ENCODE data around the gene GTSE1. TPM values are rescaled to one million over a fixed set of nuclear protein-coding genes. Genes with fewer than 3 reads are reported as not detected.

The GTSE1 gene
- total and polyA plus RNA-seq, 4 experiments from 2014 or later: 0.64 TPM; not detected in 3

DNA sequence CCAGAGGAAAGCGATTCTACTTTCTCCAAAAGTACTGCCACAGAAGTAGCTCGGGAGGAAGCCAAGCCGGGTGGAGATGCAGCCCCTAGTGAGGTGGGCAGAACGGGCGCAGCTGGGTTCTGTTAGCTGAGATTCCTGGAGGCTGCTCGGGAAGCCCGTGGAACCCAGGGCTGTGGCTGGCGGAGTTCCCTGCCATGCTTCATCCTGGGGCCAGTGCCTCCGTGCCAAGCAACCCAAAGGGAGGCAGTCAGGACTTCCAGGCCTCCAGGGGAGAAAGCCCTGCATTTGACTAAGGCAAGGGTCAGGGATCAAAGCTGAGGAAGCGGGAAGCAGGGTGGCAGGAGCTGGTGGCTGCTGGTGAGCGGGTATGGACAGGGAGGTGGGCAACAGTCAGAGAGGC lies 32.1 kb downstream of the GTSE1 start:
- H3K27ac Mint-ChIP-seq: no peak overlapping the region
- H3K4me3 Mint-ChIP-seq: no peak overlapping the region
- no peaks in the 10 kb centered on the region for H3K9me3 ChIP-seq (ENCODE audit: control insufficient read depth in 1 of 2, low read length in 2 of 2)
- H3K4me3 ChIP-seq (ENCODE audit: low read length in 2 of 2): no peak overlapping the region
- H3K36me3 Mint-ChIP-seq: no peaks in the 10 kb centered on the region
- ChIA-PET CTCF (ENCODE audit: partially characterized antibody) (no interaction called here), POLR2A (ENCODE audit: partially characterized antibody) (no interaction called here)
- H3K9me3 Mint-ChIP-seq: no peaks in the 10 kb centered on the region
- DNase-seq: no peak
- no peaks in the 10 kb centered on the region for H3K27me3 Mint-ChIP-seq
- no peaks in the 10 kb centered on the region for H3K36me3 ChIP-seq (ENCODE audit: insufficient read depth, low read length)
- no peaks in the 10 kb centered on the region for H3K4me1 ChIP-seq (ENCODE audit: insufficient read depth, low read length)
- no peaks in the 10 kb centered on the region for H3K27me3 ChIP-seq (ENCODE audit: insufficient read depth, low read length)
- intact Hi-C loops (cut with micrococcal nuclease): no loop called here
- H3K4me1 Mint-ChIP-seq: no peaks in the 10 kb centered on the region
- H3K27ac ChIP-seq (ENCODE audit: low read depth, low read length): no peak overlapping the region

DNA sequence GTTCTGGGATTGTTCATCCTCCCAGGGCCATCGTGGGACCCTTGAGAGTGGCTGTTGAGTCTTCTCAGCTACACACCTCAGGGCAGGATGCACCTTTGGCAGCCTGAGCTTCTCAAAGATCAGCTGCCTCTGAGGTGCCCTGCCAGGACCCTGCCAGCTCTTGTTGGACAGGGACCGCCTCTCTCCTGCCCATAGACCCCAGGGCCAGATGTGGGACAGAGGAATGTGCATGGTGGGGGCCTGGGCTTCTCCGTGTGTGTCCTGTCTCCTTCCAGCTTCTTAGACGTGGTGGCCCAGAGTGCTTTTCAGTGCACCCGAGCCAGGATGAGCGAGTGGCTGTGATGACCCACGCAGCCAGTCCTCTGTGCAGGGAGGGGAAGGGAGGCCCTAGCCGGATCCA lies 32.9 kb downstream of the GTSE1 start:
- H3K9me3 ChIP-seq (ENCODE audit: control insufficient read depth in 1 of 2, low read length in 2 of 2): no peaks in the 10 kb centered on the region
- H3K4me1 Mint-ChIP-seq: peaks cover 2 to 5% (median 3%) of the 10 kb centered on the region in 4 donors
- CTCF ChIA-PET (ENCODE audit: partially characterized antibody): interaction anchor here (1.4 kb wide), 1 partner anchor 39 kb away, joined by 3 read pairs; no protein-coding TSS in a partner anchor
- H3K4me3 Mint-ChIP-seq: no peak overlapping the region
- no peak overlapping the region for H3K27ac ChIP-seq (ENCODE audit: low read depth, low read length)
- intact Hi-C loops (cut with micrococcal nuclease): no loop called here
- no peak overlapping the region for H3K4me3 ChIP-seq (ENCODE audit: low read length in 2 of 2)
- no peaks in the 10 kb centered on the region for H3K36me3 ChIP-seq (ENCODE audit: insufficient read depth, low read length)
- H3K4me1 ChIP-seq (ENCODE audit: insufficient read depth, low read length): no peaks in the 10 kb centered on the region
- H3K27ac Mint-ChIP-seq: no peak overlapping the region
- no peaks in the 10 kb centered on the region for H3K27me3 Mint-ChIP-seq
- H3K36me3 Mint-ChIP-seq: no peaks in the 10 kb centered on the region
- POLR2A ChIA-PET (ENCODE audit: partially characterized antibody): no interaction called here
- no peaks in the 10 kb centered on the region for H3K9me3 Mint-ChIP-seq
- no peaks in the 10 kb centered on the region for H3K27me3 ChIP-seq (ENCODE audit: insufficient read depth, low read length)
- no peak for DNase-seq

DNA sequence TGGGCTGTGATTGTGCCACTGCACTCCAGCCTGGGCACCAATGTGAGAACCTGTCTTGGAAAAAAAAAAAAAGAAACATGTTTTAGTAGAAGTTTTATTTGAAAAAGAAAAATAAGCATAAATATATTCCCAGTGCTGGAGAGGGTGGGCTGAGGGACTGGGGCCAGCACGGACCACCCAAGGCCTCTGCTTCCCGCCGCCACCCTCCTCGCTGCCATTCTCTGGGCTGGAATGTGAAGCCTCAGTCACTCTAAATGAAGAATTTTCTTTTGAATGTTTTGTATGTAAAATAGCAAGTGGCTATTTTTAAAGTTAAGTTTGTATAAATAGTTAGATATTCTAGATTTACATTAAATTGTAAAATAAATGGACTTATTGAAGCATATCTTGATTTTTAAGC lies 33.8 kb downstream of the GTSE1 start:
- H3K27ac Mint-ChIP-seq: no peak overlapping the region
- no peaks in the 10 kb centered on the region for H3K27me3 Mint-ChIP-seq
- Histone ChIP-seq H3K36me3 (ENCODE audit: insufficient read depth, low read length) (no peaks in the 10 kb centered on the region), H3K27me3 (ENCODE audit: insufficient read depth, low read length) (no peaks in the 10 kb centered on the region), H3K4me1 (ENCODE audit: insufficient read depth, low read length) (no peaks in the 10 kb centered on the region), H3K4me3 (ENCODE audit: low read length in 2 of 2) (no peak overlapping the region), H3K27ac (ENCODE audit: low read depth, low read length) (no peak overlapping the region), H3K9me3 (ENCODE audit: control insufficient read depth in 1 of 2, low read length in 2 of 2) (no peaks in the 10 kb centered on the region)
- ChIA-PET CTCF (ENCODE audit: partially characterized antibody) (interaction anchor here (0.6 to 1.5 kb wide), 3 partner anchors 38 to 214 kb away, joined by 3 to 6 read pairs (median 3); no protein-coding TSS in a partner anchor), POLR2A (ENCODE audit: partially characterized antibody) (no interaction called here)
- H3K4me1 Mint-ChIP-seq: peaks cover 3 to 11% (median 7%) of the 10 kb centered on the region in 4 donors
- intact Hi-C loops (cut with micrococcal nuclease): no loop called here
- peaks cover 0 to 2% of the 10 kb centered on the region in 2 donors for H3K36me3 Mint-ChIP-seq
- H3K4me3 Mint-ChIP-seq: no peak overlapping the region
- no peak for DNase-seq
- no peaks in the 10 kb centered on the region for H3K9me3 Mint-ChIP-seq

DNA sequence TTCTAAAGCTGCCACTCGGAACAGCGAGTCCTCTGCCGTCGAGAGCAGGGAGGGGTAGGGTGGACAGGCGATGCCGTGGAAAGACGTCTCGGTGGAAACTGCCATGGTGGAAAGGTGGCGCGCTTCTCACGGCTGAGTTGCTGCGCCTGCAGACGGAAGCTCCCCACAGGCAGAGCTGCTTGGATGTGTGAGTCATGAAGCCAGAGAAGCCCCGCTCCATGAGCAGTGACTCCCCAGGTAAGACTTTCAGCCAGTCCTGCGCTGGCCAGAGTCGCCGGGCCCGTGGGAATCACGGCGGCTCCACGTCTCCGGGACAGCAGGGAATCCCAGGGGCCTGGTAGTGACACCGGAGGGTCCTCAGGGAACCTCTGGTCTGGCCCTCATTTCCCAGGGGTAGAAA lies 34.8 kb downstream of the GTSE1 start:
- DNase-seq: no peak
- Histone ChIP-seq H3K4me1 (ENCODE audit: insufficient read depth, low read length) (peaks cover 3% of the 10 kb centered on the region), H3K9me3 (ENCODE audit: control insufficient read depth in 1 of 2, low read length in 2 of 2) (no peaks in the 10 kb centered on the region), H3K27me3 (ENCODE audit: insufficient read depth, low read length) (no peaks in the 10 kb centered on the region), H3K36me3 (ENCODE audit: insufficient read depth, low read length) (no peaks in the 10 kb centered on the region), H3K4me3 (ENCODE audit: low read length in 2 of 2) (no peak overlapping the region), H3K27ac (ENCODE audit: low read depth, low read length) (no peak overlapping the region)
- Mint-ChIP-seq H3K4me3 (no peak overlapping the region), H3K27ac (no peak overlapping the region), H3K4me1 (peaks cover 5 to 15% (median 11%) of the 10 kb centered on the region in 4 donors), H3K9me3 (no peaks in the 10 kb centered on the region), H3K36me3 (peaks cover 0 to 6% of the 10 kb centered on the region in 2 donors), H3K27me3 (no peaks in the 10 kb centered on the region)
- intact Hi-C loops (cut with micrococcal nuclease): no loop called here
- ChIA-PET CTCF (ENCODE audit: partially characterized antibody) (interaction anchor here (1.5 kb wide), 1 partner anchor 209 kb away, joined by 6 read pairs; no protein-coding TSS in a partner anchor), POLR2A (ENCODE audit: partially characterized antibody) (no interaction called here)

DNA sequence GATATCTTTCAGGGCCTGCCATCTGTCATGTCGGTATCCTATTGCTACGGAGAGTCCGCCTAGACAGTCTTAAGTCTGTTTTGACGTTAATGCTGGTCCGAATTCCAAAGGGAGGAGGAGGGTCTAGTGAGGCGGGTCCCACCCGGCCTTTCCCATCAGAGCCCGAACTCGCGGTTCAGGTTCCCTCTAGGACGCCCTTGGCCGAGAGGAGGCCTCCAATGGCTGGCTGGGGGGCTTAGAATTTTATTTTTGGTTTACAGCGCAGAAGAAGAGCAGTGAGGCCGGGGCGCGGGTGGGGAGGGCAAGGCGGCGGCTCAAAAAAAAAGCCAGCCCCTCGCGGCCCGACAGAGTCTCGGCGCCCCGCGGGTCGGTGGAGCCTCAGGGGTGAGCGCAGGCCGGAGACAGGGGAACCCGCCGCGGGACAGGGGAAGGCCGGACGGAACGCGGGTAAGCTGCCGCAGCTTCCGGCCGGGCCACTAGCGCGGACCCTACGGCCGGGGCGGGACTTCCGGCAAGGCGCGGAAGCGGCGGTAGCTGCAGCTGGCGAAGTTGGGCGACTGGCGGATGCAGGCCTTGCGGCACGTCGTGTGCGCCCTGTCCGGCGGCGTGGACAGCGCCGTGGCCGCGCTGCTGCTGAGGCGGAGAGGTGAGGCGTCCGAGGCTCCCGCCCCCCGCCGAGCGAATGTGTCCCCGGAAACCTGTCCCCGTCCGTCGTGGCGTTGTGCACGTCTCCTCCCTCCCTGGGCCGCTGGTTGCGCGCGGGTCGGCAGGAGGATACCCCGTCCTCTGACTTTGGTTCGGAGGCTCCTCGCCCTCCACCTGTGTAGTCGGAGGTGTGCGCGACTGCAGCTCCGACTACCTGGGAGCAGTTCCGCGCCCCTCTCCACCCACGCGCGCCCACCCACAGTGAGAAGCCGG lies 38.8 kb downstream of the GTSE1 start, which contains the start of gene TRMU:
TSS of gene TRMU (plus strand) at position 514 of the 918 bp plus-strand sequence. CDS start at position 565, 51 bp downstream.
- peak within 1 kb of the TSS; percentile 69 for H3K27ac ChIP-seq (ENCODE audit: low read depth, low read length)
- intact Hi-C loops (cut with micrococcal nuclease): loop anchor here (1.0 kb wide), 1 partner anchor 39 kb away; the partner anchor contains the start of gene GTSE1
- ChIA-PET CTCF (ENCODE audit: partially characterized antibody) (interaction anchor here (1.1 to 2.7 kb wide), 6 partner anchors 12 to 228 kb away, joined by 3 to 9 read pairs (median 3); partner anchors contain the start of gene GTSE1), POLR2A (ENCODE audit: partially characterized antibody) (interaction anchor here (0.6 to 2.6 kb wide), 13 partner anchors 32 to 400 kb away, joined by 3 to 9 read pairs (median 4); partner anchors contain the start of genes CDPF1 and GTSE1)
- H3K36me3 ChIP-seq (ENCODE audit: insufficient read depth, low read length): peaks cover 26% of the 10 kb centered on the region
- H3K9me3 ChIP-seq (ENCODE audit: control insufficient read depth in 1 of 2, low read length in 2 of 2): no peaks in the 10 kb centered on the region
- Mint-ChIP-seq H3K4me1 (peaks cover 23 to 47% (median 36%) of the 10 kb centered on the region in 4 donors), H3K27me3 (no peaks in the 10 kb centered on the region), H3K36me3 (peaks cover 27 to 40% of the 10 kb centered on the region in 2 donors), H3K9me3 (no peaks in the 10 kb centered on the region), H3K27ac (peak within 1 kb of the TSS; percentile 89 to 95 (median 94)), H3K4me3 (peak within 1 kb of the TSS; percentile 93 to 98 (median 95))
- peak; percentile 57 to 68 (median 62) for DNase-seq
- peaks cover 17% of the 10 kb centered on the region for H3K4me1 ChIP-seq (ENCODE audit: insufficient read depth, low read length)
- no peaks in the 10 kb centered on the region for H3K27me3 ChIP-seq (ENCODE audit: insufficient read depth, low read length)
- H3K4me3 ChIP-seq (ENCODE audit: low read length in 2 of 2): peak within 1 kb of the TSS; percentile 51 to 84

DNA sequence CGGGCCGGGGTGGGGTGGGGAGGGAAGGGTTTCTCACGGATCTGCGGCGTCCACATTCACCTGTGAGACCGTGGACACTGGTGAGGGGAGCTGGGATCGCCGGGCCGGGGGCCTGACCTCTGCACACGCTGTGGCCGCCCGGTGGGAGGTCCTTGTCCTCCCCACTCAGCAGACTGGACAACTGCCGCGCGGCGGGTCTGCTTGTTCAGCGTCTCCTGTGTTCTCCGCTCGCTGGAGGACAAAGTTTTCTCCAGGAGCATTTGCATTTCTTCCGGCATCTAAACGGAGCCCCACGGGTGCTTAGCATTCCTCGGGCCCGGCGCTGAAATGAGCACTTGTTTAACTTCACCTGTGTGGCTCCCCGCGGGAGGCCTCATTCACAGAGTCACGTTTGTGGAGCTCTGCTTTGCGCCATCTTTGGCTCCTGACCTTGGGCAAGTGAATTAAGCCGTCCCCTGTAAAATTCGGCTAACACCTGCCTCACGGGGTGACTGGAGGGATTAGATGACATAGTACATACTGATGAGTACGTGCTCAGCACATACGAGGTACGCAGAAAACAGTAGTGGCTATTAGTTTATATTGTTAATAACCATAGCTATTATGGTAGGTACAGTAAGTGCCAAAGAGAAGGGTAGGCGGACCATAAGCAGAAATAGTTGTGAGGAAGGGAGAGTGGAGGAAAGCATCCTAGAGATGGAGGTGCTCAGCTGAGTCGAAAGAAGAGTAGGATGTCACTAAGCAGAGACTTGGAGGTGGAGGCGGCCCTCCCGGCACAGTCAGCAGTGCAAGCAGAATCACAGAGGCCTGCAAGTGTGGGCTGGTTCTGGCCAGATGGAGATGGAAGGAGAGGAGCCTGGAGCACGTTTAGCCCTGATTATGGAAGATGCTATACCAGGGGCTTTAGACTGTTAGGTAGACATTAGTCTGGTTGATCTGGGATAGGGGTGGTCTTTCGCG lies 39.7 kb downstream of the GTSE1 start:
- Mint-ChIP-seq H3K9me3 (no peaks in the 10 kb centered on the region), H3K27me3 (no peaks in the 10 kb centered on the region), H3K4me3 (peak overlapping the region; percentile 91 to 98 (median 95)), H3K27ac (peak overlapping the region; percentile 82 to 92 (median 91)), H3K36me3 (peaks cover 32 to 47% of the 10 kb centered on the region in 2 donors), H3K4me1 (peaks cover 28 to 51% (median 40%) of the 10 kb centered on the region in 4 donors)
- intact Hi-C loops (cut with micrococcal nuclease): no loop called here
- peaks cover 17% of the 10 kb centered on the region for H3K4me1 ChIP-seq (ENCODE audit: insufficient read depth, low read length)
- no peaks in the 10 kb centered on the region for H3K27me3 ChIP-seq (ENCODE audit: insufficient read depth, low read length)
- H3K4me3 ChIP-seq (ENCODE audit: low read length in 2 of 2): peak overlapping the region; percentile 51 to 84
- H3K36me3 ChIP-seq (ENCODE audit: insufficient read depth, low read length): peaks cover 26% of the 10 kb centered on the region
- no peaks in the 10 kb centered on the region for H3K9me3 ChIP-seq (ENCODE audit: control insufficient read depth in 1 of 2, low read length in 2 of 2)
- H3K27ac ChIP-seq (ENCODE audit: low read depth, low read length): peak overlapping the region; percentile 69
- DNase-seq: peak in 3 of 5 donors; percentile 4 to 8 (median 5)
- CTCF ChIA-PET (ENCODE audit: partially characterized antibody): interaction anchor here (1.1 to 2.7 kb wide), 7 partner anchors 13 to 227 kb away, joined by 3 to 9 read pairs (median 3); partner anchors contain the start of gene GTSE1
- POLR2A ChIA-PET (ENCODE audit: partially characterized antibody): interaction anchor here (0.6 to 2.6 kb wide), 11 partner anchors 31 to 399 kb away, joined by 3 to 9 read pairs (median 4); partner anchors contain the start of genes CDPF1 and GTSE1
